HFF-Myc (cell line): ENCODE data around the gene TEX19.

Source experiments
- DNase-seq: peaks from one replicate; pipeline ENCODE4 v3.0.0-alpha.2; 2011; ENCODE audit warnings: low read depth; ENCODE audit errors: extremely low read depth
- H3K4me3 ChIP-seq: replicated peaks from 2 replicates; pipeline ENCODE4 v1.5.1; 2011; ENCODE audit warnings: low read depth, mild to moderate bottlenecking, control low read depth, low read length
- CTCF ChIP-seq: IDR thresholded peaks from 2 replicates; pipeline ENCODE4 v1.5.1; 2012; ENCODE audit warnings: mild to moderate bottlenecking, low read depth, low read length, control low read depth; ENCODE audit errors: missing control alignments

The TEX19 gene

GRCh38 chr17:82328141-82328993 lies 30.7 kb upstream of the TEX19 start:
- no peak overlapping the region for H3K4me3 ChIP-seq
- DNase-seq, result no peak
- TF ChIP-seq CTCF, result no peak

GRCh38 chr17:82328994-82329507 lies 30.0 kb upstream of the TEX19 start:
- no peak for DNase-seq

GRCh38 chr17:82329683-82330321 lies 29.2 kb upstream of the TEX19 start:
- no peak for TF ChIP-seq CTCF
- no peak overlapping the region for H3K4me3 ChIP-seq
- no peak for DNase-seq

More at GRCh38 chr17:82328994-82329507, 30.0 kb upstream of the TEX19 start:
- H3K4me3 ChIP-seq, result no peak overlapping the region
- TF ChIP-seq CTCF, result no peak

GRCh38 chr17:82330322-82331239 lies 28.5 kb upstream of the TEX19 start:
- TF ChIP-seq CTCF, result no peak
- peak; percentile 27 for DNase-seq
- no peak overlapping the region for H3K4me3 ChIP-seq

GRCh38 chr17:82331345-82331939 lies 27.6 kb upstream of the TEX19 start:
- DNase-seq, result no peak

More at GRCh38 chr17:82331345-82331939, 27.6 kb upstream of the TEX19 start:
- H3K4me3 ChIP-seq, result no peak overlapping the region
- no peak for TF ChIP-seq CTCF
